K562 (cell line): ENCODE data around the gene GTPBP2. TPM values are rescaled to one million over a fixed set of nuclear protein-coding genes. Genes with fewer than 3 reads are reported as not detected.

Experiments used
- ATAC-seq: fragments of 200-7000 bp; cut with Tn5 transposase; 3 replicates; pipeline ENCODE4 v1.9.1; 2020; ENCODE audit warnings: moderate library complexity
- BruUV-seq: library from RNA; stranded (reverse); fragments of 400-500 nt; replicated peaks from 2 replicates; lab custom pipeline; 2021; lab: Mats Ljungman, UMichigan
- CTCF ChIA-PET: fragments of 300-600 bp; formaldehyde crosslinking; extraction: SDS; loops from one replicate; lab custom pipeline; 2021; ENCODE audit warnings: low intra/inter-chr PET ratio; lab: Yijun Ruan, JAX
- POLR2A ChIA-PET: fragments of 300-600, 350-650 bp; sonication (Branson Sonifier 250); formaldehyde crosslinking; extraction: SDS; loops from one replicate; lab custom pipeline; 2021; ENCODE audit warnings: antibody characterized with exemption, inconsistent platforms; lab: Yijun Ruan, JAX
- DNase-seq, 4 experiments: peaks; one replicate each; pipeline versions ENCODE4 v3.0.0 to v3.0.0-alpha.2; 2011 to 2018; ENCODE audit warnings: low spot score in 3 of 4, mixed read lengths in 3 of 4; ENCODE audit errors: extremely low read depth in 1 of 4
- FAIRE-seq: peaks from 2 replicates; lab custom pipeline; 2011; peaks lifted over from hg19 to GRCh38; lab: Jason Lieb, UNC
- H2AFZ ChIP-seq: 2 replicates; pipeline ENCODE4 v1.6.0; 2011; ENCODE audit warnings: low read depth, low read length, control low read depth, inconsistent platforms
- H3K27ac ChIP-seq: fragments of 200-600 bp; 3 replicates; pipeline ENCODE4 v1.8.0; 2011; ENCODE audit warnings: low read depth, mild to moderate bottlenecking, control low read depth, inconsistent platforms, low read length, moderate library complexity, mixed read lengths; ENCODE audit errors: extremely low read depth
- H3K27me3 ChIP-seq, 2 experiments: fragments of 300-600 bp in 1 of 2; 2 replicates in 1 of 2; 3 replicates in 1 of 2; pipeline versions ENCODE4 v1.6.0 to v1.8.0; 2011; ENCODE audit warnings: inconsistent platforms in 2 of 2, low read length in 2 of 2, mild to moderate bottlenecking in 1 of 2, mixed read lengths in 1 of 2, moderate library complexity in 1 of 2; ENCODE audit not compliant: control insufficient read depth in 2 of 2, insufficient read depth in 2 of 2
- H3K36me3 ChIP-seq: fragments of 300-600 bp; 3 replicates; pipeline ENCODE4 v1.8.0; 2011; ENCODE audit warnings: mild to moderate bottlenecking, low read length, inconsistent platforms; ENCODE audit not compliant: control insufficient read depth, insufficient read depth
- H3K4me1 ChIP-seq, 2 experiments: fragments of 200-600 bp in 1 of 2; replicated peaks in 1 of 2; 2 replicates in 1 of 2; 3 replicates in 1 of 2; pipeline versions ENCODE4 v1.5.1 to v1.8.0; 2011; ENCODE audit warnings: inconsistent platforms in 2 of 2, low read length in 2 of 2, mild to moderate bottlenecking in 1 of 2, mixed read lengths in 1 of 2, moderate library complexity in 1 of 2; ENCODE audit not compliant: control insufficient read depth in 2 of 2, insufficient read depth in 2 of 2
- H3K4me2 ChIP-seq: 2 replicates; pipeline ENCODE4 v1.6.1; 2011; ENCODE audit warnings: low read length, control low read depth, inconsistent platforms, mixed read lengths; ENCODE audit not compliant: insufficient read depth
- H3K4me3 ChIP-seq: fragments of 200-600 bp; sonication (generic), shearing (Covaris generic); 2 replicates; pipeline ENCODE4 v1.5.1; 2016; ENCODE audit warnings: control low read depth, inconsistent platforms
- H3K79me2 ChIP-seq: fragments of 200-600 bp; 3 replicates; pipeline ENCODE4 v1.8.0; 2011; ENCODE audit warnings: low read length, inconsistent platforms; ENCODE audit not compliant: control insufficient read depth, insufficient read depth
- H3K9ac ChIP-seq, 2 experiments: 2 replicates each; pipeline versions ENCODE4 v1.6.0 to v1.6.1; 2011; ENCODE audit warnings: low read depth in 2 of 2, low read length in 2 of 2, control low read depth in 1 of 2, inconsistent platforms in 1 of 2, mild to moderate bottlenecking in 1 of 2, mixed read lengths in 1 of 2; ENCODE audit not compliant: insufficient read depth in 1 of 2
- H3K9me1 ChIP-seq: one replicate; pipeline ENCODE4 v1.6.0; 2011; ENCODE audit warnings: inconsistent platforms, mild to moderate bottlenecking, low read length, moderate library complexity; ENCODE audit not compliant: control insufficient read depth, insufficient read depth
- H3K9me3 ChIP-seq: replicated peaks from 2 replicates; pipeline ENCODE4 v1.5.1; 2011; ENCODE audit warnings: low read depth, low read length, inconsistent platforms; ENCODE audit not compliant: control insufficient read depth, insufficient read depth
- H4K20me1 ChIP-seq: replicated peaks from 2 replicates; pipeline ENCODE4 v1.6.1; 2011; ENCODE audit warnings: low read length, inconsistent platforms, mixed read lengths; ENCODE audit not compliant: control insufficient read depth, insufficient read depth
- DNMT1 ChIP-seq: fragments of 450-650 bp; IDR thresholded peaks from 2 replicates; pipeline ENCODE4 v1.6.1; 2016; ENCODE audit warnings: antibody characterized with exemption, mild to moderate bottlenecking
- KAT7 ChIP-seq: sonication (generic); formaldehyde crosslinking; IDR thresholded peaks from 2 replicates; pipeline ENCODE4 v1.8.0; 2022; ENCODE audit warnings: missing genetic modification reagents, mild to moderate bottlenecking, borderline replicate concordance
- WGBS: fragments of 100-300 bp; shearing (Covaris generic); methylation state at CpG from one replicate; pipeline ENCODE4 v1.1.6; 2016; ENCODE audit warnings: low coverage, mixed read lengths; ENCODE audit not compliant: insufficient coverage; ENCODE audit errors: missing lambda C conversion rate; 5-methylcytosine and 5-hydroxymethylcytosine counted together
- in situ Hi-C: fragments of 300-500 bp; cut with MboI; formaldehyde crosslinking; loops from 4 replicates; pipeline ENCODE4 v1.15.0; 2018; ENCODE audit warnings: inconsistent platforms, mixed read lengths
- intact Hi-C: fragments of 100-400 bp; cut with micrococcal nuclease; formaldehyde crosslinking; loops from 2 replicates; pipeline ENCODE4 v1.14.2; 2022
- polyA plus RNA-seq, 8 experiments: library from polyadenylated mRNA; depleted of rRNA in 4 of 8; stranded (reverse) in 5 of 8; unstranded in 3 of 8; fragments of >200 nt; fragmentation: Nextera tagmentation in 2 of 8; fragmentation: Illumina TruSeq in 1 of 8; extraction: Ambion mirVana in 2 of 8; extraction: Trizol in 1 of 8; gene quantifications; 2 replicates each; pipeline versions ENCODE4 v1.2.1 to v1.2.3, GENCODE V29; 2011 to 2014; ENCODE audit warnings: inconsistent platforms in 1 of 8, missing spikeins in 1 of 8
- total RNA-seq, 7 experiments: library from RNA; depleted of rRNA in 6 of 7; stranded (reverse); fragments of >200 nt in 6 of 7; fragmentation: Illumina TruSeq in 2 of 7; extraction: Trizol in 2 of 7; gene quantifications; 2 replicates each; pipeline versions ENCODE4 v1.2.1 to v1.2.3, GENCODE V29; 2011 to 2021; ENCODE audit warnings: low replicate concordance in 1 of 7
- TF ChIP-seq, protein P1 (sequence below): sonication (generic); formaldehyde crosslinking; IDR thresholded peaks from 2 replicates; pipeline ENCODE4 v1.8.1; 2023; ENCODE audit warnings: mild to moderate bottlenecking, missing genetic modification reagents
- TF ChIP-seq, protein P2 (sequence below): fragments of 250-450 bp; sonication (Bioruptor Pico); IDR thresholded peaks from 2 replicates; pipeline ENCODE4 v1.4.0; 2020; ENCODE audit warnings: mild to moderate bottlenecking

The GTPBP2 gene
- total and polyA plus RNA-seq, 9 of the 15 experiments (the other 6 are each of a cell fraction or from before 2014, with no cell fraction given), result 48.4 to 196 (median 111) TPM

DNA sequence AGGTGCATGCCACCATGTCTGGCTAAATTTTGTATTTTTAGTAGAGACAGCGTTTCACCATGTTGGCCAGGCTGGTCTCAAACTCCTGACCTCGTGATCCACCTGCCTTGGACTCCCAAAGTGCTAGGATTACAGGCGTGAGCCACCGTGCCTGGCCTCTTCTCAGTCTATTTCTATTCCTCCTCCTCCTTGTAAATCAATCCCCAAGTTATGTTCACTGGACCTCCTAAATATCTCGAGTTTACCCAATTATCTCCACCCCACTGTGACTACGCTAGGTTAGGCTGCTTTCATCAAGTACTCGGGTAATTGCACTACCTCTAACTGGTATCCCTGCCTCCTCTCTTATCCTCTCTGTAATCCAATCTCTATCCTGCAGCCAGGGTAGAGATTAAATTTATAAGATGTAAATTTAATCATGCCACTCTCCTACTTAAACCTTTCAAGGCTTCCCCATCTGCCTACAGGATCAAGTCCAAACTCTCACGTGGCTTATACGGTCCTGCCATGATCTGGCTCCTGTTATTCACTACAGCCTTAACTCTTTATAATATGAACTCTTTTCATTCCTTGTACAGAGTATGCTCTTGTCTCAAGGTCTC is 5.7 kb upstream of the GTPBP2 start:
- Histone ChIP-seq H3K9me3 (no peaks in the 10 kb centered on the region), H2AFZ (peak overlapping the region; percentile 94), H3K4me2 (peak overlapping the region; percentile 98), H3K27me3 (no peaks in the 10 kb centered on the region; a peak in 1 of 5 replicates), H3K27ac (peak overlapping the region; percentile 93), H3K36me3 (peaks cover 32% of the 10 kb centered on the region), H3K79me2 (peaks cover 54% of the 10 kb centered on the region), H3K4me1 (peaks cover 40 to 66% of the 10 kb centered on the region in 2 experiments), H3K4me3 (no peak overlapping the region), H3K9me1 (no peaks in the 10 kb centered on the region), H3K9ac (peak overlapping the region; percentile 92 to 99; a peak in 3 of 4 replicates), H4K20me1 (peaks cover 5% of the 10 kb centered on the region)
- in situ Hi-C loops, result no loop called here
- CTCF ChIA-PET, result interaction anchor here (0.5 kb wide), 1 partner anchor 29 kb away, joined by 3 read pairs; no protein-coding TSS in a partner anchor
- DNase-seq (no peak), ATAC-seq (no peak), FAIRE-seq (no peak)
- intact Hi-C loops, result loop anchor here (10.0 kb wide), 1 partner anchor 590 kb away; the partner anchor contains the start of gene SLC29A1
- BruUV-seq, result no TSS peak
- POLR2A ChIA-PET, result interaction anchor here (0.6 to 11.8 kb wide), 10 partner anchors 8 to 484 kb away, joined by 3 to 206 read pairs (median 4); partner anchors contain the start of gene RSPH9
- TF ChIP-seq, protein P1, sequence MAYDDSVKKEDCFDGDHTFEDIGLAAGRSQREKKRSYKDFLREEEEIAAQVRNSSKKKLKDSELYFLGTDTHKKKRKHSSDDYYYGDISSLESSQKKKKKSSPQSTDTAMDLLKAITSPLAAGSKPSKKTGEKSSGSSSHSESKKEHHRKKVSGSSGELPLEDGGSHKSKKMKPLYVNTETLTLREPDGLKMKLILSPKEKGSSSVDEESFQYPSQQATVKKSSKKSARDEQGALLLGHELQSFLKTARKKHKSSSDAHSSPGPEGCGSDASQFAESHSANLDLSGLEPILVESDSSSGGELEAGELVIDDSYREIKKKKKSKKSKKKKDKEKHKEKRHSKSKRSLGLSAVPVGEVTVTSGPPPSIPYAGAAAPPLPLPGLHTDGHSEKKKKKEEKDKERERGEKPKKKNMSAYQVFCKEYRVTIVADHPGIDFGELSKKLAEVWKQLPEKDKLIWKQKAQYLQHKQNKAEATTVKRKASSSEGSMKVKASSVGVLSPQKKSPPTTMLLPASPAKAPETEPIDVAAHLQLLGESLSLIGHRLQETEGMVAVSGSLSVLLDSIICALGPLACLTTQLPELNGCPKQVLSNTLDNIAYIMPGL, result no peak
- no peak for TF ChIP-seq DNMT1
- TF ChIP-seq KAT7 (CRISPR knock-in tag), result peak; percentile 14; the same call in 1 of the 2 replicates
- TF ChIP-seq, protein P2, sequence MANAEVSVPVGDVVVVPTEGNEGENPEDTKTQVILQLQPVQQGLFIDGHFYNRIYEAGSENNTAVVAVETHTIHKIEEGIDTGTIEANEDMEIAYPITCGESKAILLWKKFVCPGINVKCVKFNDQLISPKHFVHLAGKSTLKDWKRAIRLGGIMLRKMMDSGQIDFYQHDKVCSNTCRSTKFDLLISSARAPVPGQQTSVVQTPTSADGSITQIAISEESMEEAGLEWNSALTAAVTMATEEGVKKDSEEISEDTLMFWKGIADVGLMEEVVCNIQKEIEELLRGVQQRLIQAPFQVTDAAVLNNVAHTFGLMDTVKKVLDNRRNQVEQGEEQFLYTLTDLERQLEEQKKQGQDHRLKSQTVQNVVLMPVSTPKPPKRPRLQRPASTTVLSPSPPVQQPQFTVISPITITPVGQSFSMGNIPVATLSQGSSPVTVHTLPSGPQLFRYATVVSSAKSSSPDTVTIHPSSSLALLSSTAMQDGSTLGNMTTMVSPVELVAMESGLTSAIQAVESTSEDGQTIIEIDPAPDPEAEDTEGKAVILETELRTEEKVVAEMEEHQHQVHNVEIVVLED, result no peak
- 52% methylated on average over 9 of the region's 9 CpGs for WGBS
